ENCODE measurements around the gene TP53I13.

DNA sequence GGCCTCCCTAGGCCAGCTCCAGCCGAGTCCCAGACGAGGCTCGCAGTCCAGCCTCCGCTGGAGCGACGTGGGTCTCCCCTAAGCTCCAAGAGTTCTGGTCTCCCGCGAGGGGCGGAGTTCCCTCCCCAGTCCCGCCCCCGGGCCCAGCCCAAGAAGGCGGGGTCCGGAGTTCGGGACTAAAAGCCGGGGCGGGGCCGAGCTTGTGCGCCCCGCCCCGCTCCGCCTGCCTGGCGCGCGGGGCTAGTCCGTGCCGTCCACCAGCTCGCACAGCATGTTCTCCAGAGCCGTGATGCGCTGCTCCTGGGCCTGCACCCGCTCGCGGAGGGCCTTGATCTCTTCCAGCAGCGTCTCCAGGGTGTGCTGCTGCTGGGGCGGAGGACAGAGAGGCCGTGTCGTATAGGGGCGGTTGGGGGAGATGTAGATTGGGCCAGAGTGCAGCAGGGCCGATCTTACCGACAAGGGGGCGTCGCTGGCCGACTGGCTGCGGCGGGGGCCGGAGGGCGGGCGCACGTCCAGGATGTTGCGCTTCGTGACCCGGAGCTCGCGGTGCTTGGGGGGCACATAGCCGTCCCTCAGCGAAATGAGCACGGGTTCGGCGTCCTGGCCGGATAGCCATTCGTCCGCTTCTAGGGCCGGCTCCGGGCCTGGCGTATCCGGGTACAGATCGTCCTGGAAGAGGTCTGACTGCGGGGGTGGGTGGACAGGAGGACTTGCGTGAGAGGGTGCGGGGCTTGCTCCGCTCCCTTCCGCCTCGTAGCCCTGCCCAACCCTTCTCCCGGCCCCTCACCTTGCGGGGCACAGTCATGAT is 47.2 kb downstream of the TP53I13 start:
- TF ChIP-seq KLF13 (CRISPR knock-in tag; IDR thresholded peaks at IDR 0.05) (no peak), PRDM10 (CRISPR knock-in tag; IDR thresholded peaks at IDR 0.05; ENCODE audit: low read depth) (no peak), FOSL1 (CRISPR knock-in tag; IDR thresholded peaks at IDR 0.05; ENCODE audit: borderline replicate concordance) (no peak)

Data from HepG2 (cell line).